Liver (tissue), 9 donors: ENCODE results near the gene FAM228A. TPM values are rescaled to one million over a fixed set of nuclear protein-coding genes. Genes with fewer than 3 reads are reported as not detected.

Experiments used
- DNase-seq: peaks from one replicate; pipeline ENCODE4 v3.0.0-alpha.2; 2017; ENCODE audit warnings: low spot score
- H3K27ac ChIP-seq, 2 donors: one replicate each; pipeline ENCODE4 v1.7.0; 2013; ENCODE audit warnings: inconsistent platforms in 2 of 2, low read length in 2 of 2, control low read depth in 1 of 2, low read depth in 1 of 2, mild to moderate bottlenecking in 1 of 2
- H3K27me3 ChIP-seq, 4 donors: one replicate each; pipeline versions ENCODE4 v1.6.1 to v1.7.0; 2013; ENCODE audit warnings: low read length in 3 of 4, inconsistent platforms in 1 of 4, mild to moderate bottlenecking in 1 of 4, moderate library complexity in 1 of 4; ENCODE audit not compliant: control insufficient read depth in 4 of 4, insufficient read depth in 4 of 4
- H3K36me3 ChIP-seq, 4 donors: one replicate each; pipeline versions ENCODE4 v1.6.1 to v1.7.0; 2013; ENCODE audit warnings: low read length in 3 of 4, mild to moderate bottlenecking in 3 of 4, low read depth in 1 of 4, moderate library complexity in 1 of 4; ENCODE audit not compliant: control insufficient read depth in 4 of 4, insufficient read depth in 3 of 4
- H3K4me1 ChIP-seq, 4 donors: one replicate each; pipeline versions ENCODE4 v1.6.1 to v1.7.0; 2013; ENCODE audit warnings: low read length in 3 of 4, mild to moderate bottlenecking in 3 of 4, moderate library complexity in 1 of 4; ENCODE audit not compliant: control insufficient read depth in 4 of 4, insufficient read depth in 4 of 4
- H3K4me3 ChIP-seq, 3 donors: one replicate each; pipeline versions ENCODE4 v1.6.1 to v1.7.0; 2013; ENCODE audit warnings: low read length in 3 of 3, control low read depth in 1 of 3, low read depth in 1 of 3, mild to moderate bottlenecking in 1 of 3
- H3K9ac ChIP-seq, 2 donors: one replicate each; pipeline ENCODE4 v1.7.0; 2013; ENCODE audit warnings: low read length in 2 of 2, mild to moderate bottlenecking in 2 of 2, moderate library complexity in 2 of 2, control low read depth in 1 of 2, low read depth in 1 of 2
- H3K9me3 ChIP-seq, 4 donors: one replicate each; pipeline versions ENCODE4 v1.6.1 to v1.7.0; 2013; ENCODE audit warnings: low read length in 3 of 4; ENCODE audit not compliant: control insufficient read depth in 4 of 4
- EGR1 ChIP-seq, 2 donors: IDR thresholded peaks; 2 replicates each; pipeline ENCODE4 v1.6.1; 2016 to 2018; ENCODE audit warnings: antibody characterized with exemption in 2 of 2, low read depth in 2 of 2
- FOXA1 ChIP-seq: IDR thresholded peaks from 2 replicates; pipeline ENCODE4 v1.6.1; 2016; ENCODE audit warnings: antibody characterized with exemption
- FOXA2 ChIP-seq: IDR thresholded peaks from 2 replicates; pipeline ENCODE4 v1.6.1; 2016; ENCODE audit warnings: antibody characterized with exemption
- GABPA ChIP-seq, 2 donors: IDR thresholded peaks in 1 of 2; conservative IDR thresholded peaks in 1 of 2; 2 replicates each; pipeline ENCODE4 v1.6.1; 2016; ENCODE audit warnings: antibody characterized with exemption in 2 of 2, mild to moderate bottlenecking in 1 of 2, moderate library complexity in 1 of 2
- HNF4A ChIP-seq, 2 donors: conservative IDR thresholded peaks; 2 replicates each; pipeline ENCODE4 v1.6.1; 2016; ENCODE audit warnings: antibody characterized with exemption in 2 of 2, mild to moderate bottlenecking in 2 of 2
- JUND ChIP-seq, 2 donors: IDR thresholded peaks; 2 replicates each; pipeline ENCODE4 v1.6.1; 2016; ENCODE audit warnings: antibody characterized with exemption in 2 of 2
- NR2F2 ChIP-seq: IDR thresholded peaks from 2 replicates; pipeline ENCODE4 v1.6.1; 2016; ENCODE audit warnings: antibody characterized with exemption
- RAD21 ChIP-seq, 2 donors: IDR thresholded peaks; 2 replicates each; pipeline ENCODE4 v1.6.1; 2016; ENCODE audit warnings: antibody characterized with exemption in 2 of 2, mild to moderate bottlenecking in 2 of 2
- RXRA ChIP-seq, 2 donors: IDR thresholded peaks; 2 replicates each; pipeline ENCODE4 v1.6.1; 2017 to 2018; ENCODE audit warnings: antibody characterized with exemption in 2 of 2, mild to moderate bottlenecking in 1 of 2
- SP1 ChIP-seq: IDR thresholded peaks from 2 replicates; pipeline ENCODE4 v1.6.1; 2018; ENCODE audit warnings: antibody characterized with exemption, mild to moderate bottlenecking
- TAF1 ChIP-seq: conservative IDR thresholded peaks from 2 replicates; pipeline ENCODE4 v1.6.1; 2016; ENCODE audit warnings: antibody characterized with exemption, mild to moderate bottlenecking
- YY1 ChIP-seq: IDR thresholded peaks from 2 replicates; pipeline ENCODE4 v1.6.1; 2016; ENCODE audit warnings: antibody characterized with exemption, mild to moderate bottlenecking
- WGBS: extraction: QIAGEN DNeasy Blood & Tissue Kit; methylation state at CpG from one replicate; pipeline ENCODE4 v1.1.7; 2013; 5-methylcytosine and 5-hydroxymethylcytosine counted together
- polyA plus RNA-seq, 2 donors: library from polyadenylated mRNA; stranded (reverse) in 1 of 2; unstranded in 1 of 2; fragments of 200-250 nt in 1 of 2; fragments of >200 nt in 1 of 2; fragmentation: Nextera tagmentation in 1 of 2; extraction: Ambion mirVana in 1 of 2; gene quantifications; one replicate each; pipeline versions ENCODE4 v1.2.1 to v1.2.3, GENCODE V29; 2013 to 2015
- total RNA-seq, 2 donors: library from RNA; depleted of rRNA; stranded (reverse); fragments of >200 nt; gene quantifications; one replicate each; pipeline ENCODE4 v1.2.3, GENCODE V29; 2014
- TF ChIP-seq, protein P1 (sequence below): IDR thresholded peaks from 2 replicates; pipeline ENCODE4 v1.6.1; 2016; ENCODE audit warnings: antibody characterized with exemption, mild to moderate bottlenecking
- TF ChIP-seq, protein P2 (sequence below): fragments of 150-350 bp; IDR thresholded peaks from 2 replicates; pipeline ENCODE4 v1.5.1; 2017; ENCODE audit warnings: improper control_type of control experiment, low read depth, low read length; ENCODE audit not compliant: missing input control
- TF ChIP-seq, protein P3 (sequence below): IDR thresholded peaks from 2 replicates; pipeline ENCODE4 v1.6.1; 2016; ENCODE audit warnings: antibody characterized with exemption
- TF ChIP-seq, protein P4 (sequence below): IDR thresholded peaks from 2 replicates; pipeline ENCODE4 v1.6.1; 2016; ENCODE audit warnings: antibody characterized with exemption
- TF ChIP-seq, protein P5 (sequence below): IDR thresholded peaks from 2 replicates; pipeline ENCODE4 v1.6.1; 2016; ENCODE audit warnings: antibody characterized with exemption
- donor health status: healthy.
- donor health status: healthy.
- donor health status: healthy.
- donor health status: healthy.
- donor health status: healthy.

FAM228A gene
- total and polyA plus RNA-seq, 4 donors, result 0.05 to 0.32 (median 0.18) TPM

DNA sequence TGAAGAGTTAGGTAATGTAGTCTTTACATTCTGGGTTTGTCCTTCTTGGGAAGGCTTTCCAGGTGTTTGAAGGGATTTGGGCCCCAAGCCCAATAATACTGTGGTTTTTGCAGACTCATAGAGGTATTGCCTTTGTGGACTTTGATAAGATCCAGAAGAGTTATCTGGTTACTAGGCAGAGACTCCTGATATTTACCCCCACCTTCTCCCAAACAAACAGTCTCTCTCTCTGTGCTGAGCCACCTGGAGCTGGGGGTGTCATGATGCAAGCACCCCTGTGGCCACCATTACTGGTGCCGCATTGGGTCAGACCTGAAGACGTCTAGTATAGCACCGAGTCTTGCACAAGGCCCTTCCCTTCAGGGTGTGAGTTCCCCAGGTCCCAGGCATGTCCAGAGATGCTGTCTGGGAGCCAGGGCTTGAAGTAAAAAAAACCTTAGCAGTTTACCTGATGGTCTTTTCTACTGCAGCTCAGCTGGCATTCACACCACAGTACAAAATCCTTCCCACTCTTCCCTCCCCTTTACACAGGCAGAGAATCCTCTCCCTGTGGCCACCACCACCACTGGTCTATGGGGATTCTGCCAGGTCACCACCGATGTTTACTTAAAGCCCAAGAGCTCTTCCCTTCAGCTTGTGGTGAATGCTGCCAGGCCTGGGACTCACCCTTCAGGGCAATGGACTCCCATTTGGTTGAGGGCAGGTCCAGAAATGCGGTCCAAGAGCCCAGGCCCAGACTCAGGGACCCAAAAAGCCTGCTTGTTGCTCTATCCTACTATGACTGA lies 22.2 kb upstream of the FAM228A start (continued):
- TF ChIP-seq, protein P1, sequence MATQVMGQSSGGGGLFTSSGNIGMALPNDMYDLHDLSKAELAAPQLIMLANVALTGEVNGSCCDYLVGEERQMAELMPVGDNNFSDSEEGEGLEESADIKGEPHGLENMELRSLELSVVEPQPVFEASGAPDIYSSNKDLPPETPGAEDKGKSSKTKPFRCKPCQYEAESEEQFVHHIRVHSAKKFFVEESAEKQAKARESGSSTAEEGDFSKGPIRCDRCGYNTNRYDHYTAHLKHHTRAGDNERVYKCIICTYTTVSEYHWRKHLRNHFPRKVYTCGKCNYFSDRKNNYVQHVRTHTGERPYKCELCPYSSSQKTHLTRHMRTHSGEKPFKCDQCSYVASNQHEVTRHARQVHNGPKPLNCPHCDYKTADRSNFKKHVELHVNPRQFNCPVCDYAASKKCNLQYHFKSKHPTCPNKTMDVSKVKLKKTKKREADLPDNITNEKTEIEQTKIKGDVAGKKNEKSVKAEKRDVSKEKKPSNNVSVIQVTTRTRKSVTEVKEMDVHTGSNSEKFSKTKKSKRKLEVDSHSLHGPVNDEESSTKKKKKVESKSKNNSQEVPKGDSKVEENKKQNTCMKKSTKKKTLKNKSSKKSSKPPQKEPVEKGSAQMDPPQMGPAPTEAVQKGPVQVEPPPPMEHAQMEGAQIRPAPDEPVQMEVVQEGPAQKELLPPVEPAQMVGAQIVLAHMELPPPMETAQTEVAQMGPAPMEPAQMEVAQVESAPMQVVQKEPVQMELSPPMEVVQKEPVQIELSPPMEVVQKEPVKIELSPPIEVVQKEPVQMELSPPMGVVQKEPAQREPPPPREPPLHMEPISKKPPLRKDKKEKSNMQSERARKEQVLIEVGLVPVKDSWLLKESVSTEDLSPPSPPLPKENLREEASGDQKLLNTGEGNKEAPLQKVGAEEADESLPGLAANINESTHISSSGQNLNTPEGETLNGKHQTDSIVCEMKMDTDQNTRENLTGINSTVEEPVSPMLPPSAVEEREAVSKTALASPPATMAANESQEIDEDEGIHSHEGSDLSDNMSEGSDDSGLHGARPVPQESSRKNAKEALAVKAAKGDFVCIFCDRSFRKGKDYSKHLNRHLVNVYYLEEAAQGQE, result no peak
- TF ChIP-seq YY1, result no peak

DNA sequence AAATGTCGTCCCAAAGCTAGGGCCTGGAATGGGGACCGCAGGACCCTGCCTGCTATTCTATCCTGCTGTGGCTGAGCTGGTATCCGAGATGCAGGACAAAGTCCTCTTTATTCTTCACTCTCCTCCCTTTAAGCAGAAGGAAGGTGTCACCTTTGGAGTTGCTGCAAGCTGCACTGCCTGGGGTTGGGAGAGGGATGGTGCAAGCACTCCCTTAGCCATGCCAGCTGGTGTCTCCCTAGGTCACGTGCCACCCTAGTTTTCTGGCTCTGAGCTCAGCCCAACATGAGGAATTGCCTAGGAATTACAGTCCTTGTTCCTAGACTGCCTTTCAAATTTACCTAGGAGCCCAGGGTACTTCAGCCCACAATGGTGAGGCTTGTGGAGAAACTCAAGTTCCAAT lies 21.4 kb upstream of the FAM228A start:
- peaks cover 0 to 2% (median 0%) of the 10 kb centered on the region in 4 donors for H3K36me3 ChIP-seq
- H3K4me1 ChIP-seq, result no peaks in the 10 kb centered on the region
- 91% methylated on average over 4 of the region's 4 CpGs for WGBS
- H3K9me3 ChIP-seq, result no peaks in the 10 kb centered on the region
- no peaks in the 10 kb centered on the region for H3K27me3 ChIP-seq
- no peak for DNase-seq
- H3K9ac ChIP-seq, result no peak overlapping the region
- H3K27ac ChIP-seq, result no peak overlapping the region
- H3K4me3 ChIP-seq, result no peak overlapping the region
- no peak for TF ChIP-seq EGR1 (IDR thresholded peaks at IDR 0.05; ENCODE audit: low read depth in 2 of 2)
- no peak for TF ChIP-seq JUND (IDR thresholded peaks at IDR 0.05)

DNA sequence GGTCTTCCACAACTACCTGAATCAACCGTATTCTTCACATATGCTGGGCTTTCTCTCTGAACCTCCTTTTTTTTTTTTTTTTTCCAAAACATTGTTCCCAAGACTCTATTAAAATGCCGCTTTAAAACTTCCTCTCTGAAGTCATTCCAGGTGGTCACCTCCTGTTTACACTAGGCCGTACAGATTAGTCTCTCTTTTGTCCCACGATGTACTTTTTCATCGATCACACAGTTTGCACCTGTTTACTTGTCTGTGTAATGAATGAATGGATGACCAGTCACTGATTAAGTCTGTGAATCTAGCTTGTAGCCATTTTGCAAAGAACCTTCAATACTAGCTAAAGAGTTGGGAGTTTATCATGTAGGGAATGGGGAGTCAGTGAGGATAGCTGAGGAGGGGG lies 16.7 kb upstream of the FAM228A start:
- Histone ChIP-seq H3K9ac (no peak overlapping the region), H3K9me3 (no peaks in the 10 kb centered on the region), H3K4me3 (no peak overlapping the region), H3K27me3 (no peaks in the 10 kb centered on the region), H3K36me3 (no peaks in the 10 kb centered on the region), H3K27ac (no peak overlapping the region), H3K4me1 (no peaks in the 10 kb centered on the region)
- DNase-seq, result no peak
- TF ChIP-seq, protein P2, sequence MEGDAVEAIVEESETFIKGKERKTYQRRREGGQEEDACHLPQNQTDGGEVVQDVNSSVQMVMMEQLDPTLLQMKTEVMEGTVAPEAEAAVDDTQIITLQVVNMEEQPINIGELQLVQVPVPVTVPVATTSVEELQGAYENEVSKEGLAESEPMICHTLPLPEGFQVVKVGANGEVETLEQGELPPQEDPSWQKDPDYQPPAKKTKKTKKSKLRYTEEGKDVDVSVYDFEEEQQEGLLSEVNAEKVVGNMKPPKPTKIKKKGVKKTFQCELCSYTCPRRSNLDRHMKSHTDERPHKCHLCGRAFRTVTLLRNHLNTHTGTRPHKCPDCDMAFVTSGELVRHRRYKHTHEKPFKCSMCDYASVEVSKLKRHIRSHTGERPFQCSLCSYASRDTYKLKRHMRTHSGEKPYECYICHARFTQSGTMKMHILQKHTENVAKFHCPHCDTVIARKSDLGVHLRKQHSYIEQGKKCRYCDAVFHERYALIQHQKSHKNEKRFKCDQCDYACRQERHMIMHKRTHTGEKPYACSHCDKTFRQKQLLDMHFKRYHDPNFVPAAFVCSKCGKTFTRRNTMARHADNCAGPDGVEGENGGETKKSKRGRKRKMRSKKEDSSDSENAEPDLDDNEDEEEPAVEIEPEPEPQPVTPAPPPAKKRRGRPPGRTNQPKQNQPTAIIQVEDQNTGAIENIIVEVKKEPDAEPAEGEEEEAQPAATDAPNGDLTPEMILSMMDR, result no peak
- TF ChIP-seq HNF4A (conservative IDR thresholded peaks at IDR 0.05) (no peak), RAD21 (IDR thresholded peaks at IDR 0.05) (no peak), SP1 (no peak), TAF1 (no peak), JUND (IDR thresholded peaks at IDR 0.05) (no peak), FOXA1 (no peak), EGR1 (IDR thresholded peaks at IDR 0.05; ENCODE audit: low read depth in 2 of 2) (no peak), NR2F2 (no peak), GABPA (IDR thresholded peaks at IDR 0.05 in 1 of 2, conservative IDR thresholded peaks at IDR 0.05 in 1 of 2) (no peak), FOXA2 (no peak), RXRA (IDR thresholded peaks at IDR 0.05) (no peak), YY1 (no peak)
- TF ChIP-seq, protein P3, sequence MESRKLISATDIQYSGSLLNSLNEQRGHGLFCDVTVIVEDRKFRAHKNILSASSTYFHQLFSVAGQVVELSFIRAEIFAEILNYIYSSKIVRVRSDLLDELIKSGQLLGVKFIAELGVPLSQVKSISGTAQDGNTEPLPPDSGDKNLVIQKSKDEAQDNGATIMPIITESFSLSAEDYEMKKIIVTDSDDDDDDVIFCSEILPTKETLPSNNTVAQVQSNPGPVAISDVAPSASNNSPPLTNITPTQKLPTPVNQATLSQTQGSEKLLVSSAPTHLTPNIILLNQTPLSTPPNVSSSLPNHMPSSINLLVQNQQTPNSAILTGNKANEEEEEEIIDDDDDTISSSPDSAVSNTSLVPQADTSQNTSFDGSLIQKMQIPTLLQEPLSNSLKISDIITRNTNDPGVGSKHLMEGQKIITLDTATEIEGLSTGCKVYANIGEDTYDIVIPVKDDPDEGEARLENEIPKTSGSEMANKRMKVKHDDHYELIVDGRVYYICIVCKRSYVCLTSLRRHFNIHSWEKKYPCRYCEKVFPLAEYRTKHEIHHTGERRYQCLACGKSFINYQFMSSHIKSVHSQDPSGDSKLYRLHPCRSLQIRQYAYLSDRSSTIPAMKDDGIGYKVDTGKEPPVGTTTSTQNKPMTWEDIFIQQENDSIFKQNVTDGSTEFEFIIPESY, result no peak
- TF ChIP-seq, protein P1, result no peak
- TF ChIP-seq, protein P4, sequence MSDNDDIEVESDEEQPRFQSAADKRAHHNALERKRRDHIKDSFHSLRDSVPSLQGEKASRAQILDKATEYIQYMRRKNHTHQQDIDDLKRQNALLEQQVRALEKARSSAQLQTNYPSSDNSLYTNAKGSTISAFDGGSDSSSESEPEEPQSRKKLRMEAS, result no peak
- TF ChIP-seq, protein P5, sequence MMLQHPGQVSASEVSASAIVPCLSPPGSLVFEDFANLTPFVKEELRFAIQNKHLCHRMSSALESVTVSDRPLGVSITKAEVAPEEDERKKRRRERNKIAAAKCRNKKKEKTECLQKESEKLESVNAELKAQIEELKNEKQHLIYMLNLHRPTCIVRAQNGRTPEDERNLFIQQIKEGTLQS, result no peak
- 81% methylated on average over 5 of the region's 5 CpGs for WGBS
